GM18867 (cell line): ENCODE results near the gene SMKR1.
"Not testable (repeated sequence)": the region's sequence is repeated elsewhere in the genome, so short reads cannot be mapped to it uniquely, and the experiment has no call there.

Source experiments
- ATAC-seq: cut with Tn5 transposase; IDR thresholded peaks from one replicate; pipeline ENCODE4 v1.9.1; 2021; ENCODE audit warnings: mild to moderate bottlenecking, moderate library complexity; ENCODE audit not compliant: unreplicated experiment

SMKR1 gene

DNA sequence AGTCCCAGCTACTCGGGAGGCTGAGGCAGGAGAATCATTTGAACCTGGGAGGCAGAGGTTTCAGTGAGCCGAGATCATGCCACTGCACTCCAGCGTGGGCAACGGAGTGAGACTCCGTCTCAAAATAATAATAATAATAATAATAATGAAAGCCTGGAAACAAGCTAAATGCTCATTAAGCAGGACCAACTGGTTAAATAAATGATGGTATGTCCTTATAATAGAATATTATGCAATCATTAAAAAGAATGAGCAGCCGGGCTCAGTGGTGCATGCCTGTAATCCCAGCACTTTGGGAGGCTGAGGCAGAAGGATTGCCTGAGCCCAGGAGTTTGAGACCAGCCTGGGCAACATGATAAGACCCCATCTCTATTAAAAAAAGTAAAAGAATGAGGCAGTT is 21.0 kb upstream of the SMKR1 start:
- not testable (repeated sequence) for ATAC-seq

DNA sequence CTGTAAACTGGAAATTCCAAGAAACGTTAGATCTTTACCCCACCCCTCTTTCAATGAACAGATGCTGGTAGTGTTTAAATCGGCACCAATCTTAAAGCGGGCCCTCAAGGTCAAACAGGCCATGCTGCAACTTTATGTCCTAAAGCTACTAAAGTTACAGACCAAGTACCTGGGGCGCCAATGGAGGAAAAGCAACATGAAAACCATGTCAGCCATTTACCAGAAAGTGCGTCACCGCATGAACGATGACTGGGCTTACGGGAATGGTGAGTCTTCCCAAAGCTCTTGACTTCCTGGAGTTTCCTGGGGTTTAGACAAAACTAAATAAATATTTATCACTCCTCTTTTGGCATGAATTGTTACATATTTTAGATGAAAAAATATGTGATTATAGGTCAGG is 19.6 kb upstream of the SMKR1 start:
- ATAC-seq: no peak

DNA sequence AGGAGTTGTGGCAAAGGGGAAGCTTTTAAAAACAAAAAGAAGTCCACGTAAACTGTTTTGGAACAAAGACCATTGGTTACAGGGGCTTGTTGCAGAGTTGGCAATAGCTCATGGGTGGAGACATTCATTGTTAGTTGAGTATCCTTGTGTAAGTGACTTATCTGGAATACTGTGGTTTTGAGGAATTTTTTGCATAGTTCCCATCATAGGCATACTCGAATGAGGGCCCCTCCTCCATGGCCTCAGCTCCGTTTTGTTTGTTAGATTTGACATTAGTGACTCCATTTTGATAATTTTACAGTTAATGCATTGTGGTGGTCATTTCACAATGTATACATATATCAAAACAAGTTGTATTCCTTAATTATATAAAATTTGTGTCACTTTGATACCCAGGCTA is 12.8 kb upstream of the SMKR1 start:
- ATAC-seq: no peak

- ATAC-seq: no peak
These were observed 9.9 kb upstream of the SMKR1 start for GRCh38 chr7:129492391-129492790.

DNA sequence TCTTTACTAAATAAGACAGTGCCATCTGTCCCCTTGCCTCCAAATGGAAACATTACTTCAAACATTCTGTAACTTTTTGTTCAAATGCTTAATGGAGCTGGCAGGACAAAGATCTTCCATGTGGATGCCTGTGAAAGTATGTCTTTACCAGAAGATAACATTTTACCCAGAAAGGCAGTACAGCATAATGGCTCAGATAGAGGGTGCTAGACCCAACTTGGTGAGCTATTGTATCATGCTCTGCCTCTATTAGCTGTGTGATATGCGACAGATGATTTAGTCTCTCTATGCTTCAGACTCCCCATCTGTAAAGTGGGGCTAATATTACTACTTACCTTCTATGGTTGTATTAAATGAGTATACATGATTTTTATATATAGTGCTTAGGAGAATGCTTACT is 8.8 kb upstream of the SMKR1 start:
- no peak for ATAC-seq

- ATAC-seq: peak; percentile 83
These were observed 8.3 kb upstream of the SMKR1 start for GRCh38 chr7:129494041-129494440.

GRCh38 chr7:129495987-129496386 is 6.3 kb upstream of the SMKR1 start:
- no peak for ATAC-seq

GRCh38 chr7:129496653-129497052 is 5.7 kb upstream of the SMKR1 start:
- no peak for ATAC-seq

- ATAC-seq: no peak
These were observed 5.2 kb upstream of the SMKR1 start for GRCh38 chr7:129497156-129497555.

- ATAC-seq: no peak
These were observed 4.3 kb upstream of the SMKR1 start for GRCh38 chr7:129498021-129498420.

DNA sequence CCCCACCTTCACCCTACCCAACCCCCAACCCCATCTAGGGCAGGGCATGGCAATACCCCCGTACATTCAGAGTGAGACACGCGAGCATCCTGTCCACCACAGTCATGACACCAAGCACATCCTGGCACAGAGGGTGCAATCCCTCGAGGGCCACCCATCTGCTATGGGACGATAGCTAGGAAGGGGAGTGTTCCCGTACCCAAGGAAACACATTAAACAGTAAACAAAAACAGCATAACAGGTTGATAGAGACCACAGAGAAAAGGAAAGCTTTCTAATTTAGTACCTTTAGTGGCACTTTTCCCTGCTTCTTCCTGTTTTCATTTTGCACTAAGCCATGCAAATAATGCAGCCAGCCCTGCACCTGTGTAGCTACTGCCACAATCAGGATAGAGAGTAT is 2.3 kb upstream of the SMKR1 start:
- no peak for ATAC-seq

- ATAC-seq: no peak
These were observed 666 bp downstream of the SMKR1 start for GRCh38 chr7:129502708-129503685.

DNA sequence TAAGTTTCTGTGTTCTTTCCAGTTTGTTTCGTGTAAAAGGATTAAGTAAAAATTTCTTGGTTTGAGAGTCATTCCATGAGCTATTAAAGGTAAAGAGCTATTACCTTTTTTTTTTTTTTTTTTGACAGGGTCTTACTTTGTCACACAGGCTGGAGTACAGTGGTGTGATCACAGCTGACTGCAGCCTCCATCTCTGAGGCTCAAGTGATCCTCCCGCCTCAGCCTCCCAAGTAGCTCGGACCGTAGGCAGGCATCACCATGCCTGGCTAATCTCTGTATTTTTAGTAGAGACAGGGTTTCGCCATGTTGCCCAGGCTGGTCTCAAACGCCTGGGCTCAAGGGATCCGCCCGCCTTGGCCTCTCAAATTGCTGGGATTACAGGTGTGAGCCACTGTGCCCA is 1.4 kb downstream of the SMKR1 start:
- no peak for ATAC-seq

- ATAC-seq: no peak
These were observed 9.9 kb downstream of the SMKR1 start for GRCh38 chr7:129512192-129512591.

DNA sequence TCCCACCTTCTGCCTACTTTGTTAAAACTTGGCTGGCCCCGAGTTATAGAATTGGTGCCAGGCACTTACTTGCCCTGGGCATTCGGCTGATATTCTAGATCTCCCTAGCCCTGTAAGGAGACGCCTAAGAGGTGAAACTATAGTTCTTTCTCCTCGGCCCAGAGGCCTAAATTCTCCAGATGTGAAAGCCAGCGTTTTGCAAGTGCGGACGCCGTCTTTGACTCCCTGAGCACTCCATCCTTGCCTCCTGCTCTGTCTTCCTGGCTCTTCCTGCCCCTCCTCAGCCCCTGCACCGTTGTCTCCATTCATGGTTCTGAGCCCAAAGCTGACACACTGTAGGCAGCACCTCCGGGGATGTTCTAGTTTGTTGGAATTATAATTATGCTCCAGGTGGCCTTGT is 11.2 kb downstream of the SMKR1 start:
- ATAC-seq: no peak

DNA sequence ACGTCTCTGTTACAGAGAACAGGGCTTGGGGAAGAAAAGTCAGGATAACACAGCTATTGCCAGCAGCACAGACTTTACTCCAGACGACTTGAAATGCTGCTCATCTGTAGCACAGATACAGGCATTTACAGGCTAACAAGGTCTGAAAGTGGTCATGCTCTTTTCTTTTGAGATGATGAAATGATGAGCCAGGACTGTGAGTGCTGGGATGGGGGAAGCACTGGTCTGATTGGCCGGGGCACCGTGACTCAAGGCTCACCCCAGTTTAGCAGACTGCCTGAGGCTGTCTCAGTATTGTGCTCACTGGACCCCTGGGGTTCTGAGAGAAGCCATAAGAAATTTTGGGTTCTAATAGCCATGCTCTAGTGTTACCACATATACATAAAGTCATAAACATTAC is 12.4 kb downstream of the SMKR1 start:
- no peak for ATAC-seq

- ATAC-seq: no peak
These were observed 13.1 kb downstream of the SMKR1 start for GRCh38 chr7:129515381-129515780.

GRCh38 chr7:129517931-129518330 is 15.6 kb downstream of the SMKR1 start:
- no peak for ATAC-seq

DNA sequence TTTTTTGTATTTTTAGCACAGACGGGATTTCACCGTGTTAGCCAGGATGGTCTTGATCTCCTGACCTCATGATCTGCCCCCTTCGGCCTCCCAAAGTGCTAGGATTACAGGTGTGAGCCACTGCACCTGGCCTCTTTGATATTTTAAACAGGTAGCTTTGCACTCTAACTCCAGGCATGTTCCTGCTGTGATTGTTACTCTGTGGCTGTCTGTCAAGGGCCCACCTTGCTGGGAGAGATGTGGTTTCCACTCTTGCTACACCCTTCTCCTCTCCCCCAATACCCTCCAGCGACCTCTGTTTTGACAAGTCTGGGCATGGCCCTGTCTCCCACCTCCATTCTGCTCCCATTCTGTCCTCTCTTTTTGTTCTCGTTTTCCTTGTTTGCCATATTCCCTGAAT is 17.1 kb downstream of the SMKR1 start:
- ATAC-seq: no peak

- ATAC-seq: no peak
These were observed 20.0 kb downstream of the SMKR1 start for GRCh38 chr7:129522088-129522970.

DNA sequence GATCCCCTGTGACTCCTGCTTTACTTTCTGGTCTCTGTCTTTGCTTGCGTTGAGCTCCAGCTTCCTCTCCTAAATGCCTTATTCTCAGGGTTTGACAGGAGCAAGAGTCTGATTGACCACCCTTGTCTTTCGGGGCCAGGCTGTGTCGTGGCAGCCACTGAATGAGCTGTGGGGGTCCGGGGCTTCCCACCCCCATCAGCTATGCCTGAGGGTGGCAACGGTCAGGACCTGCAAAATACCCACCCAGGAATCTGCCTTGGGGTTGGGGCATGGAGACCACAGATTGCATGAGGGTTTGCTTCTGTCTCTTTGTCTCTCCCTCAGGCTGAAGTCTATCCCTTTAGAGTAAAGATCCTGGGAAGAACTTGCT is 20.6 kb downstream of the SMKR1 start:
- no peak for ATAC-seq

- ATAC-seq: no peak
These were observed 21.6 kb downstream of the SMKR1 start for GRCh38 chr7:129523924-129524323.
